K562 (cell line): ENCODE data around the gene BIRC5. TPM values are rescaled to one million over a fixed set of nuclear protein-coding genes. Genes with fewer than 3 reads are reported as not detected.
A peak's percentile ranks its signal among the peaks of the same experiment; 100 is the strongest.

Experiments
- CGGBP1 ChIP-seq: fragments of 250-450 bp; sonication (Bioruptor Pico); IDR thresholded peaks from 2 replicates; pipeline ENCODE4 v1.9.0; 2021; ENCODE audit warnings: mild to moderate bottlenecking
- CREB3L1 ChIP-seq: fragments of 450-650 bp; IDR thresholded peaks from 2 replicates; pipeline ENCODE4 v1.6.1; 2014; ENCODE audit warnings: low read depth, mild to moderate bottlenecking, moderate library complexity, borderline replicate concordance
- KAT8 ChIP-seq: fragments of 450-650 bp; IDR thresholded peaks from 2 replicates; pipeline ENCODE4 v1.6.1; 2016; ENCODE audit warnings: low read depth, mild to moderate bottlenecking
- MAFG ChIP-seq: fragments of 450-650 bp; conservative IDR thresholded peaks from 2 replicates; pipeline ENCODE4 v1.6.1; 2016; ENCODE audit warnings: missing genetic modification characterization, missing compliant biosample characterization
- MECOM ChIP-seq: fragments of 250-450 bp; sonication (Bioruptor Pico); IDR thresholded peaks from 2 replicates; pipeline ENCODE4 v1.8.0; 2022; ENCODE audit warnings: inconsistent platforms
- MED1 ChIP-seq: sonication (generic); formaldehyde crosslinking; IDR thresholded peaks from 2 replicates; pipeline ENCODE4 v1.8.1; 2023; ENCODE audit warnings: missing genetic modification reagents, borderline replicate concordance
- NR2C1 ChIP-seq, 2 experiments: fragments of 450-650 bp; IDR thresholded peaks; 2 replicates each; pipeline ENCODE4 v1.6.1; 2017; ENCODE audit warnings: mild to moderate bottlenecking in 2 of 2, antibody characterized with exemption in 1 of 2, inconsistent platforms in 1 of 2, missing compliant biosample characterization in 1 of 2, missing genetic modification characterization in 1 of 2
- NR3C1 ChIP-seq: sonication (generic); formaldehyde crosslinking; IDR thresholded peaks from 2 replicates; pipeline ENCODE4 v1.8.1; 2022; ENCODE audit warnings: missing genetic modification reagents
- PHB2 ChIP-seq: fragments of 450-650 bp; IDR thresholded peaks from 2 replicates; pipeline ENCODE4 v1.6.1; 2017; ENCODE audit warnings: low read depth
- SMARCE1 ChIP-seq: fragments of 450-650 bp; IDR thresholded peaks from 2 replicates; pipeline ENCODE4 v1.7.1; 2016; ENCODE audit warnings: mild to moderate bottlenecking
- SPI1 ChIP-seq: IDR thresholded peaks from 2 replicates; pipeline ENCODE4 v1.6.1; 2011; ENCODE audit warnings: low read depth, low read length, control low read depth, borderline replicate concordance
- USF2 ChIP-seq: sonication (generic); formaldehyde crosslinking; IDR thresholded peaks from 2 replicates; pipeline ENCODE4 v1.5.0; 2020; ENCODE audit warnings: missing genetic modification reagents
- ZNF407 ChIP-seq: fragments of 450-650 bp; IDR thresholded peaks from 2 replicates; pipeline ENCODE4 v1.6.1; 2016; ENCODE audit warnings: low read depth
- ZNF444 ChIP-seq: fragments of 250-450 bp; sonication (Bioruptor Pico); IDR thresholded peaks from 2 replicates; pipeline ENCODE4 v1.4.0; 2020; ENCODE audit warnings: mild to moderate bottlenecking, moderate library complexity
- ZNF644 ChIP-seq: fragments of 200-800 bp; sonication (Bioruptor generic); IDR thresholded peaks from 2 replicates; pipeline ENCODE4 v1.6.1; 2016; ENCODE audit warnings: low read depth, missing genetic modification characterization, missing compliant biosample characterization
- ZNF717 ChIP-seq: fragments of 250-450 bp; sonication (Bioruptor Pico); IDR thresholded peaks from 2 replicates; pipeline ENCODE4 v1.5.0; 2021
- polyA plus RNA-seq, 8 experiments: library from polyadenylated mRNA; depleted of rRNA in 4 of 8; stranded (reverse) in 5 of 8; unstranded in 3 of 8; fragments of >200 nt; fragmentation: Nextera tagmentation in 2 of 8; fragmentation: Illumina TruSeq in 1 of 8; extraction: Ambion mirVana in 2 of 8; extraction: Trizol in 1 of 8; gene quantifications; 2 replicates each; pipeline versions ENCODE4 v1.2.1 to v1.2.3, GENCODE V29; 2011 to 2014; ENCODE audit warnings: inconsistent platforms in 1 of 8, missing spikeins in 1 of 8
- total RNA-seq, 7 experiments: library from RNA; depleted of rRNA in 6 of 7; stranded (reverse); fragments of >200 nt in 6 of 7; fragmentation: Illumina TruSeq in 2 of 7; extraction: Trizol in 2 of 7; gene quantifications; 2 replicates each; pipeline versions ENCODE4 v1.2.1 to v1.2.3, GENCODE V29; 2011 to 2021; ENCODE audit warnings: low replicate concordance in 1 of 7

Gene BIRC5
- total and polyA plus RNA-seq, 9 of the 15 experiments (the other 6 are each of a cell fraction or from before 2014, with no cell fraction given), result 64.4 to 140 (median 101) TPM

GRCh38 chr17:78214016-78214705 is at the start of gene BIRC5 (continued):
- TF ChIP-seq ZNF407 (no peak), USF2 (CRISPR knock-in tag) (no peak), MED1 (no peak), ZNF444 (CRISPR knock-in tag) (no peak), NR3C1 (no peak), SPI1 (no peak), MECOM (no peak), ZNF644 (tag) (peak; percentile 84; the same call in 1 of the 2 replicates), ZNF717 (CRISPR knock-in tag) (no peak), SMARCE1 (no peak), CGGBP1 (CRISPR knock-in tag) (no peak), PHB2 (no peak), CREB3L1 (peak; percentile 90), NR2C1 (IDR thresholded peaks at IDR 0.05) (no peak), NR2C1 (tag; IDR thresholded peaks at IDR 0.05) (peak; percentile 60; the same call in 1 of the 2 replicates), MAFG (tag) (no peak), KAT8 (no peak)
